PC-9 (cell line): ENCODE data around the gene WDR88.

ENCODE experiments used
- CTCF ChIP-seq: fragments of 200-600 bp; sonication (generic); conservative IDR thresholded peaks from 2 replicates; pipeline ENCODE4 v1.6.1; 2017; ENCODE audit warnings: mixed run types, antibody characterized with exemption, mild to moderate bottlenecking, moderate library complexity
- EZH2 ChIP-seq: fragments of 200-600 bp; sonication (generic); IDR thresholded peaks from 2 replicates; pipeline ENCODE4 v1.8.0; 2017; ENCODE audit warnings: antibody characterized with exemption, low read depth

GRCh38 chr19:33108161-33108560 lies 23.8 kb upstream of the WDR88 start:
- TF ChIP-seq EZH2: no peak
- TF ChIP-seq CTCF: no peak
